Measurements from ENCODE around the gene ITPK1.

Gene ITPK1

DNA sequence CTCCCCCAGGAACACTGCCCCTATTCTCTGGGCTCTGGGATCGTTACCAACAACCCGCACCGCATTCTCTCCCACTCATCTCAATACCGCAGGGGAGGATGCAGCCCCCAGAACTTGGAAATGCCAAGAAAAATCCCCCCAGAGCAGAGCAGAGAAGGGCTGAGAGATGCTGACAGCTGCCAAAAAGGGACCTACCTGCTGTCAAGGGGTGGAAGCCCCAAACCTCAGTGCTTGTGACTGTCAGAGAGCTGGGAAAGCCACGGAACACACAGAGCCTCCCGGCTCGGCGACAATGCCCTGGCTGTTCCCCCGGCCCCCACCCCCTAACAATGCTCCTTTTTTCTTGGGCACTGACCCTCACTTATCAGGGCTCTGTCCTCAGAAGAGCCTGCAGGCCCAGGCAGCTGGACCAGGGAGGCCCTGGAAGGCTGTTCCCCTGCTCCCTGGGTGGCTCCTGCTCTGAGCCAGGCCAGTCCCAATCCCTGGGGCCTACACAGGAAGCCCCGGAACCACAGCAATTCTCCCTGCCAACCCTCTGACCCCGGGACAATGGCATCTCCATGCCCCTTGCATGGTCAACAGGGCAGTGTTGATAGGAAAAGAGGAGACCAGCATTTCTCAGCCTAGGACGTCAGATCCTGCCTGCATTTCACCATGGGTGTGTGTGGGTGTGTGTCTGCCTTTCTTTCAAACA, 78.9 kb downstream of the ITPK1 start:
- H3K4me3 ChIP-seq (ENCODE audit: low read depth, low read length) = no peak overlapping the region
- TF ChIP-seq CTCF (IDR thresholded peaks at IDR 0.05; ENCODE audit: borderline replicate concordance, insufficient read depth, low read depth, low read length) = no peak

- no peak overlapping the region for H3K4me3 ChIP-seq (ENCODE audit: low read depth, low read length)
- TF ChIP-seq CTCF (IDR thresholded peaks at IDR 0.05; ENCODE audit: borderline replicate concordance, insufficient read depth, low read depth, low read length) = no peak
These were observed 79.6 kb downstream of the ITPK1 start for GRCh38 chr14:93035917-93036651.

GRCh38 chr14:93035585-93035916, 80.2 kb downstream of the ITPK1 start:
- H3K4me3 ChIP-seq (ENCODE audit: low read depth, low read length) = no peak overlapping the region

GRCh38 chr14:93034671-93034994, 81.1 kb downstream of the ITPK1 start:
- TF ChIP-seq CTCF (IDR thresholded peaks at IDR 0.05; ENCODE audit: borderline replicate concordance, insufficient read depth, low read depth, low read length) = no peak
- no peak overlapping the region for H3K4me3 ChIP-seq (ENCODE audit: low read depth, low read length)

More at GRCh38 chr14:93035585-93035916, 80.2 kb downstream of the ITPK1 start:
- no peak for TF ChIP-seq CTCF (IDR thresholded peaks at IDR 0.05; ENCODE audit: borderline replicate concordance, insufficient read depth, low read depth, low read length)

- peak; percentile 85 for TF ChIP-seq CTCF (IDR thresholded peaks at IDR 0.05; ENCODE audit: borderline replicate concordance, insufficient read depth, low read depth, low read length)
- H3K4me3 ChIP-seq (ENCODE audit: low read depth, low read length) = no peak overlapping the region
These were observed 81.6 kb downstream of the ITPK1 start for GRCh38 chr14:93033983-93034670.

DNA sequence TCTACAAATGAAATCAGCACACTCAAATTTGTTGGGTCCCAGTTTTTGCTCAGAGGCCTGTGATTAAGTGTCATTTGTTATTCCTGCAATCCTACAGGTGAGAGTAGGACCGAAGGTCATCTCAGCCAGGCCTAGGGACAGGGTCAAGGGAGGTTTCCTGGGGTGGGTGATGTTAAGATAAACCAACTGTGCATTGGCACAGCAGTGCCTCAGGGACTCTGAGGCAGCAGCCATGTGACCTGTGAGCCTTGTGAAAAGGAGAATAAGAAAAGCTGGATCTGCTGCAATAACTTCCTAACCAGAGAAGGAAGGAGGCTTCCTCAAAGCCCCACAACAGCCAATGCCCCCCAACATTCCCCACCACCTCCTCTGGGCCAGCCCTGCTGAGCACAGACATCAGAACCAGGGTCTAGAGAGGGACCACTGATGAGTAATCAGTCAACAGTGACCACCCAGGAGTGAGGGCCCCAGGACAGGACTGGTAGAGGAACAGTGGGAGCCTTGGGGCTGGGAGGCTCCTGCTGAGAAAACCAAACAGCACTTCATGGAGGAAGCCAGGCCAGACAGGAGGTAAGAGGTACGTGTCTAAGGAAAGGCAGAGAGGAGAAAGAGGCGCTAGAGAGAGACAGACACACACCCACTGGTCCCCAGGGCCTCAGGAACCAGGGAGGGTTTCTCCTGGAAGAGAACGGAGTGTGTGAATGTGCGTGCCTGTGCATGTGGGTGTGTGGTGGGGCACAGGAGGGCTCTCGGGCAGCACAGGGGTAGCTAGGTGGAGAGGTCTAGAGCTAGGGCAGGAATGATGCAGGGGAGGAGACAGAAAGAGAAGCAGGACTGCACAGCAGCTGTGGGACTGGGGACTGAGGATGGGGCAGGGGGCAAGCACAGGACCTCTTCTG, 82.4 kb downstream of the ITPK1 start:
- no peak for TF ChIP-seq CTCF (IDR thresholded peaks at IDR 0.05; ENCODE audit: borderline replicate concordance, insufficient read depth, low read depth, low read length)
- no peak overlapping the region for H3K4me3 ChIP-seq (ENCODE audit: low read depth, low read length)

All from GM12875 (cell line).